Gastrocnemius medialis (tissue), 4 donors: ENCODE measurements around the gene PGF. TPM values are rescaled to one million over a fixed set of nuclear protein-coding genes. Genes with fewer than 3 reads are reported as not detected.
"Not testable (repeated sequence)": the region's sequence is repeated elsewhere in the genome, so short reads cannot be mapped to it uniquely, and the experiment has no call there.

ENCODE experiments used
- ATAC-seq, 2 donors: fragments of 150-250 bp; one replicate each; pipeline ENCODE4 v1.9.1; 2016
- DNase-seq, 2 donors: peaks; one replicate each; pipeline ENCODE4 v3.0.0-alpha.2; 2019
- H3K27ac ChIP-seq, 4 donors: fragments of 200-600 bp; sonication (generic); 1 replicate in 1 of 4; 2 replicates in 3 of 4; pipeline ENCODE4 v1.5.1; 2016 to 2018; ENCODE audit warnings: mild to moderate bottlenecking in 2 of 4, moderate library complexity in 1 of 4
- H3K27me3 ChIP-seq, 3 donors: fragments of 200-600 bp; sonication (generic) in 2 of 3; 1 replicate in 1 of 3; 2 replicates in 2 of 3; pipeline versions ENCODE4 v1.5.1 to v1.6.0; 2016 to 2019; ENCODE audit warnings: mild to moderate bottlenecking in 1 of 3, moderate library complexity in 1 of 3
- H3K36me3 ChIP-seq, 2 donors: fragments of 200-600 bp; sonication (generic) in 1 of 2; one replicate each; pipeline ENCODE4 v1.5.1; 2017 to 2018
- H3K4me1 ChIP-seq, 2 donors: fragments of 200-600 bp; sonication (generic) in 1 of 2; one replicate each; pipeline ENCODE4 v1.5.1; 2016 to 2017; ENCODE audit warnings: mild to moderate bottlenecking in 2 of 2
- H3K4me3 ChIP-seq, 4 donors: fragments of 200-600 bp; sonication (generic) in 3 of 4; 1 replicate in 1 of 4; 2 replicates in 3 of 4; pipeline ENCODE4 v1.5.1; 2016 to 2019; ENCODE audit warnings: mild to moderate bottlenecking in 2 of 4
- H3K9me3 ChIP-seq, 3 donors: fragments of 200-600 bp; sonication (generic) in 2 of 3; 1 replicate in 1 of 3; 2 replicates in 2 of 3; pipeline ENCODE4 v1.5.1; 2016 to 2019
- POLR2A ChIP-seq, 2 donors: fragments of 450-650 bp; IDR thresholded peaks; one replicate each; pipeline ENCODE4 v1.6.1; 2017; ENCODE audit warnings: antibody characterized with exemption in 2 of 2, mild to moderate bottlenecking in 2 of 2, moderate library complexity in 2 of 2
- in situ Hi-C, 4 donors: fragments of 200-750 bp; cut with MboI; loops; one replicate each; pipeline versions ENCODE4 v1.15.0 to v1.8.0; 2017; ENCODE audit warnings: low sequenced_read_pairs in 4 of 4
- intact Hi-C: fragments of 100-400 bp; cut with DNase I; formaldehyde crosslinking; loops from one replicate; pipeline ENCODE4 v1.15.1; 2023; ENCODE audit warnings: low total_unique reads
- total RNA-seq, 4 donors: library from RNA; depleted of rRNA; stranded (reverse); fragments of >200 nt; gene quantifications; one replicate each; pipeline versions ENCODE4 v1.1.0 to v1.2.3, GENCODE V29; 2016
- TF ChIP-seq, protein P1 (sequence below), 5 experiments: fragments of 450-650 bp in 3 of 5; fragments of 200-600 bp in 2 of 5; sonication (generic) in 2 of 5; IDR thresholded peaks in 4 of 5; conservative IDR thresholded peaks in 1 of 5; 1 replicate in 4 of 5; 2 replicates in 1 of 5; pipeline ENCODE4 v1.5.1; 2016 to 2019; ENCODE audit warnings: antibody characterized with exemption in 5 of 5, mild to moderate bottlenecking in 3 of 5, moderate library complexity in 3 of 5

PGF gene
- total RNA-seq, 4 donors from 2014 or later, result 2.2 to 7.8 (median 3.8) TPM

DNA sequence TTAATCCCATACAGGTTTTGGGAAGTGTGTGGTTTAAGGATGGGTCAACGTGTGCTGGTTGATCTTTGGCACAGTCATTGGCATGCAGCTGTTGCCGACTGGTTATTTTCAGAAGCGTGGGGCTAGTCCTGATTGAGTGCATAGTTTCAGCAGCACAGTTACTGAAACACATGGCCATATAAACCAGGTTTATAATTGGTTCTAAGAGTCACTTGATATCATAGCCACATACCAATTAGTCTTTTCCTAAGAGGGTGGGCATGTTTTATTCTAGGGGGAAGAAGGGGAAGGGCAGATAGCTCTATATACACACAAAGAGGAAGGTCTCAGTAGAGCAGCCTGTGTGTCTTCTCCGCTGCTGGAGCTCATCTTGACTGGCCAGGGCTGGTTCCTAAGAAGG lies 21.4 kb downstream of the PGF start:
- intact Hi-C loops, result loop anchor here (2.0 kb wide), 1 partner anchor 17 kb away; no protein-coding TSS in a partner anchor
- Histone ChIP-seq H3K36me3 (no peaks in the 10 kb centered on the region), H3K4me1 (peaks cover 27 to 37% of the 10 kb centered on the region in 2 donors), H3K9me3 (no peaks in the 10 kb centered on the region), H3K27ac (peak overlapping the region; percentile 53 to 74 (median 56)), H3K27me3 (no peaks in the 10 kb centered on the region), H3K4me3 (no peak overlapping the region)
- ATAC-seq (peak; percentile 57 to 83), DNase-seq (no peak)
- TF ChIP-seq, protein P1, sequence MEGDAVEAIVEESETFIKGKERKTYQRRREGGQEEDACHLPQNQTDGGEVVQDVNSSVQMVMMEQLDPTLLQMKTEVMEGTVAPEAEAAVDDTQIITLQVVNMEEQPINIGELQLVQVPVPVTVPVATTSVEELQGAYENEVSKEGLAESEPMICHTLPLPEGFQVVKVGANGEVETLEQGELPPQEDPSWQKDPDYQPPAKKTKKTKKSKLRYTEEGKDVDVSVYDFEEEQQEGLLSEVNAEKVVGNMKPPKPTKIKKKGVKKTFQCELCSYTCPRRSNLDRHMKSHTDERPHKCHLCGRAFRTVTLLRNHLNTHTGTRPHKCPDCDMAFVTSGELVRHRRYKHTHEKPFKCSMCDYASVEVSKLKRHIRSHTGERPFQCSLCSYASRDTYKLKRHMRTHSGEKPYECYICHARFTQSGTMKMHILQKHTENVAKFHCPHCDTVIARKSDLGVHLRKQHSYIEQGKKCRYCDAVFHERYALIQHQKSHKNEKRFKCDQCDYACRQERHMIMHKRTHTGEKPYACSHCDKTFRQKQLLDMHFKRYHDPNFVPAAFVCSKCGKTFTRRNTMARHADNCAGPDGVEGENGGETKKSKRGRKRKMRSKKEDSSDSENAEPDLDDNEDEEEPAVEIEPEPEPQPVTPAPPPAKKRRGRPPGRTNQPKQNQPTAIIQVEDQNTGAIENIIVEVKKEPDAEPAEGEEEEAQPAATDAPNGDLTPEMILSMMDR (IDR thresholded peaks at IDR 0.05 in 4 of 5, conservative IDR thresholded peaks at IDR 0.05 in 1 of 5), result no peak
- no peak for TF ChIP-seq POLR2A (IDR thresholded peaks at IDR 0.05)
- in situ Hi-C loops, result loop anchor here in 2 of 4 donors (25.0 kb wide), 1 partner anchor 153 kb away; no protein-coding TSS in a partner anchor

DNA sequence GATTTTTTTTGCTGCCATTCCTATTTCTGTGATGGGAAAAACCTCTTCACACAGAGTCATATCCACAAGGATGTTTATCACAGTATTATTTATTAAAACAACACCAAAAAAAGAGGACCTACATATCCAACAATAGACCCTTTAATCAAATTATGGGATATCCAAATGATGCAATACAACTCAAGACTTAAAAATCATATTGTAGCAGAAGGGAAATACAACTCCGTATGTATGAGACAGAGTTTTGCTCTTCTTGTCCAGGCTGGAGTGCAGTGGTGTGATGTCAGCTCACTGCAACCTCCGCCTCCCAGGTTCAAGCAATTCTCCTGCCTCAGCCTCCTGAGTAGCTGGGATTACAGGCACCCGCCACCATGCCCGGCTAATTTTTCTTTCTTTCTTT lies 22.5 kb downstream of the PGF start:
- H3K27me3 ChIP-seq, DNase-seq, H3K36me3 ChIP-seq, H3K9me3 ChIP-seq, intact Hi-C loops, H3K4me3 ChIP-seq, ATAC-seq: not testable (repeated sequence)
- in situ Hi-C loops, result loop anchor here in 2 of 4 donors (25.0 kb wide), 1 partner anchor 154 kb away; no protein-coding TSS in a partner anchor
- Histone ChIP-seq H3K4me1 (peaks cover 23 to 32% of the 10 kb centered on the region in 2 donors), H3K27ac (peak overlapping the region; percentile 9 to 74 (median 56))

DNA sequence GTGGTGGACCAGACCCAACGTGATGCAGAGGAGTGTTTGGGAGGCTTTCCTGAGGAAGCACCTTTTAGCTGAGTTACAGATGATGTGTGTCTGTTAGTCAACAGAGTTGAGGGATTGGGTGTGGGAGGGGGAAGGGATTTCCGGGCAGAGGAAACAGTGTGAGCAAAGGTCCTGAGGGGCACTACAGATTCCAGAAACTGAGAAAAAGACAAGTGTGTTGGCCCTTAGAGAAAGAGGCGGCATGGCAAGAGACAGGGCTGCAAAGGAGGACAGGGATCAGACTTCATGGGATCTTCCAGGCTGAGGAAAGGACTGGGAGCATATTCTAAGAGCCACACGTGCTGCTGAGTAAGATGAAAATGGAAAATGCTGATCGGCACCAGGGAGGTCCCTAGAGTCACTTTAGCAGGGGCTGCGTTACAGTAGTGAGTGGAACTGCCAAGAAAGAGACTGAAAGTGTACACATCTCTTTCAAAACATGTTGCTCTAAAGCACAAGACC lies 22.9 kb downstream of the PGF start:
- intact Hi-C loops, result no loop called here
- TF ChIP-seq, protein P1 (IDR thresholded peaks at IDR 0.05 in 4 of 5, conservative IDR thresholded peaks at IDR 0.05 in 1 of 5), result no peak
- no peak for TF ChIP-seq POLR2A (IDR thresholded peaks at IDR 0.05)
- Histone ChIP-seq H3K27ac (peak overlapping the region; percentile 9 to 74 (median 56)), H3K4me1 (peaks cover 23 to 32% of the 10 kb centered on the region in 2 donors), H3K27me3 (no peaks in the 10 kb centered on the region), H3K4me3 (no peak overlapping the region), H3K36me3 (no peaks in the 10 kb centered on the region), H3K9me3 (no peaks in the 10 kb centered on the region)
- in situ Hi-C loops, result loop anchor here in 2 of 4 donors (25.0 kb wide), 1 partner anchor 155 kb away; no protein-coding TSS in a partner anchor
- DNase-seq (peak; percentile 45 to 54), ATAC-seq (peak; percentile 57 to 69)

DNA sequence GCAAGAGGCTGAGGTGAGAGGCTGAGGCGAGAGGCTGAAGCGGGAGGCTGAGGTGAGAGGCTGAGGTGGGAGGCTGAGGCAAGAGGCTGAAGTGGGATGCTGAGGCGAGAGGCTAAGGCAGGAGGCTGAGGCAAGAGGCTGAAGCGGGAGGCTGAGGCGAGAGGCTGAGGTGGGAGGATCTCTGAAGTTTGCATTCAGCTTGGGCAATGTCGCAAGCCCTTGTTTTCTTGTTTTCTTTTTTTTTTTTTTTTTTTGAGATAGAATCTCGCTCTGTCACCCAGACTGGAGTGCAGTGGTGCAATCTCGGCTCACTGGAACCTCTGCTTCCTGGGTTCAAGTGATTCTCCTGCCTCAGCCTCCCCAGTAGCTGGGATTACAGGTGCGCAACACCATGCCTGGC lies 23.7 kb downstream of the PGF start:
- peak overlapping the region; percentile 9 to 74 (median 56) for H3K27ac ChIP-seq
- in situ Hi-C loops, result loop anchor here in 2 of 4 donors (25.0 kb wide), 1 partner anchor 156 kb away; no protein-coding TSS in a partner anchor

DNA sequence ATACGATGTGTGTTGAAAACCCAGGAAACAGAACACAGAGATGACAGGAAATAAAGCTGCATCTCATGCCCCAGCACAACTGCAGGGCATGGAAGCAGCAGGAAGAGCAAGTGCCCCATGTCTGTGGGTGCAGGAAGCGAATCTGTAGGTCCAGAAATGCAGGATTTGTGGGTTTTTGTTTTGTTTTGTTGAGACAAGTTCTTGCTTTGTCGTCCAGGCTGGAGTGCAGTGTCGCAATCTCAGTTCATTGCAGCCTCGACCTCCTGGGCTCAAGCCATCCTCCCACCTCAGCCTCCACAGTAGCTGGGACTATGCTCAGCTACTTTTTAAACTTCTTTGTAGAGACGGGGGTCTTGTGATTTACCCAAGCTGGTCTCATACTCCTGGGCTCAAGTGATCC lies 26.2 kb downstream of the PGF start:
- Histone ChIP-seq H3K9me3 (no peaks in the 10 kb centered on the region), H3K4me3 (no peak overlapping the region), H3K36me3 (no peaks in the 10 kb centered on the region), H3K27ac (no peak overlapping the region), H3K4me1 (peaks cover 11 to 20% of the 10 kb centered on the region in 2 donors), H3K27me3 (no peaks in the 10 kb centered on the region)
- DNase-seq (no peak), ATAC-seq (no peak)
- in situ Hi-C loops, result loop anchor here in 2 of 4 donors (25.0 kb wide), 1 partner anchor 158 kb away; no protein-coding TSS in a partner anchor
- TF ChIP-seq, protein P1 (IDR thresholded peaks at IDR 0.05 in 4 of 5, conservative IDR thresholded peaks at IDR 0.05 in 1 of 5), result no peak
- no peak for TF ChIP-seq POLR2A (IDR thresholded peaks at IDR 0.05)
- intact Hi-C loops, result no loop called here

More for the DNA sequence above, 23.7 kb downstream of the PGF start:
- H3K27me3 ChIP-seq, H3K36me3 ChIP-seq, H3K9me3 ChIP-seq, ATAC-seq, H3K4me3 ChIP-seq, DNase-seq, intact Hi-C loops: not testable (repeated sequence)
- H3K4me1 ChIP-seq, result peaks cover 23 to 32% of the 10 kb centered on the region in 2 donors
